IMR-90 (cell line): ENCODE measurements around the gene HRAS. TPM values are rescaled to one million over a fixed set of nuclear protein-coding genes. Genes with fewer than 3 reads are reported as not detected.

Source experiments
- ATAC-seq: fragments of 200-7000 bp; cut with Tn5 transposase; 2 replicates; pipeline ENCODE4 v1.9.1; 2020; ENCODE audit warnings: low read depth, mild to moderate bottlenecking, moderate library complexity
- BruUV-seq: library from RNA; stranded (reverse); fragments of 400-500 nt; replicated peaks from 2 replicates; lab custom pipeline; 2021; lab: Mats Ljungman, UMichigan
- CTCF ChIA-PET: fragments of 300-600 bp; formaldehyde crosslinking; extraction: SDS; loops from one replicate; lab custom pipeline; 2021; ENCODE audit warnings: antibody characterized with exemption; lab: Yijun Ruan, JAX
- POLR2A ChIA-PET: fragments of 300-600 bp; sonication (Branson Sonifier 250); formaldehyde crosslinking; loops from one replicate; lab custom pipeline; 2022; ENCODE audit warnings: antibody characterized with exemption; ENCODE audit not compliant: unreplicated experiment; lab: Charles Lee
- DNase-seq: peaks from one replicate; pipeline ENCODE4 v3.0.0; 2013
- H2AFZ ChIP-seq: replicated peaks from 2 replicates; pipeline ENCODE3; 2013; ENCODE audit warnings: low read length, mild to moderate bottlenecking; ENCODE audit not compliant: poor library complexity
- H2AK5ac ChIP-seq: 2 replicates; pipeline ENCODE4 v1.6.1; 2013; ENCODE audit warnings: low read depth, low read length, inconsistent platforms
- H2AK9ac ChIP-seq: replicated peaks from 2 replicates; pipeline ENCODE3; 2013; ENCODE audit warnings: mild to moderate bottlenecking, low read depth, low read length, moderate library complexity; ENCODE audit not compliant: poor library complexity
- H2BK120ac ChIP-seq: 2 replicates; pipeline ENCODE4 v1.6.1; 2013; ENCODE audit warnings: low read depth, low read length, inconsistent platforms
- H2BK15ac ChIP-seq: 3 replicates; pipeline ENCODE4 v1.6.1; 2013; ENCODE audit warnings: low read depth, low read length, inconsistent platforms
- H2BK20ac ChIP-seq: 2 replicates; pipeline ENCODE4 v1.6.1; 2013; ENCODE audit warnings: low read depth, mild to moderate bottlenecking, inconsistent platforms, low read length, moderate library complexity
- H2BK5ac ChIP-seq: 2 replicates; pipeline ENCODE4 v1.6.1; 2013; ENCODE audit warnings: mild to moderate bottlenecking, low read depth, low read length, inconsistent platforms; ENCODE audit not compliant: poor library complexity, severe bottlenecking
- H3K14ac ChIP-seq: replicated peaks from 2 replicates; pipeline ENCODE4 v1.6.1; 2013; ENCODE audit warnings: low read depth, low read length, inconsistent platforms
- H3K18ac ChIP-seq: 2 replicates; pipeline ENCODE4 v1.6.1; 2013; ENCODE audit warnings: low read depth, low read length, control low read depth
- H3K23ac ChIP-seq: 2 replicates; pipeline ENCODE4 v1.6.1; 2013; ENCODE audit warnings: low read depth, low read length, inconsistent platforms
- H3K27ac ChIP-seq: 2 replicates; pipeline ENCODE4 v1.5.1; 2013; ENCODE audit warnings: mild to moderate bottlenecking, control low read depth, low read length; ENCODE audit not compliant: insufficient read depth
- H3K27me3 ChIP-seq: 2 replicates; pipeline ENCODE4 v1.6.1; 2013; ENCODE audit warnings: low read length; ENCODE audit not compliant: control insufficient read depth, insufficient read depth
- H3K36me3 ChIP-seq: 2 replicates; pipeline ENCODE4 v1.6.1; 2013; ENCODE audit warnings: low read length, mixed read lengths; ENCODE audit not compliant: control insufficient read depth, insufficient read depth
- H3K4ac ChIP-seq: 2 replicates; pipeline ENCODE4 v1.6.1; 2013; ENCODE audit warnings: low read depth, low read length, inconsistent platforms
- H3K4me1 ChIP-seq: 2 replicates; pipeline ENCODE4 v1.6.1; 2013; ENCODE audit warnings: low read length, mixed read lengths; ENCODE audit not compliant: control insufficient read depth, insufficient read depth
- H3K4me2 ChIP-seq: 2 replicates; pipeline ENCODE4 v1.6.1; 2013; ENCODE audit warnings: low read depth, mild to moderate bottlenecking, control low read depth, low read length, moderate library complexity
- H3K4me3 ChIP-seq: 2 replicates; pipeline ENCODE4 v1.5.1; 2013; ENCODE audit warnings: low read depth, mild to moderate bottlenecking, control low read depth, low read length, moderate library complexity; ENCODE audit not compliant: insufficient read depth
- H3K56ac ChIP-seq: 2 replicates; pipeline ENCODE4 v1.6.1; 2013; ENCODE audit warnings: low read length, inconsistent platforms; ENCODE audit not compliant: insufficient read depth; ENCODE audit errors: extremely low read depth
- H3K79me1 ChIP-seq, 2 experiments: 2 replicates each; pipeline ENCODE4 v1.6.1; 2013; ENCODE audit warnings: low read length in 2 of 2, inconsistent platforms in 1 of 2, low read depth in 1 of 2
- H3K9ac ChIP-seq: 2 replicates; pipeline ENCODE4 v1.6.1; 2013; ENCODE audit warnings: low read depth, low read length, control low read depth
- H3K9me1 ChIP-seq: 2 replicates; pipeline ENCODE4 v1.6.1; 2013; ENCODE audit warnings: low read length, inconsistent platforms; ENCODE audit not compliant: insufficient read depth
- H3K9me3 ChIP-seq: 2 replicates; pipeline ENCODE4 v1.6.1; 2013; ENCODE audit warnings: low read length; ENCODE audit not compliant: control insufficient read depth, insufficient read depth
- H4K20me1 ChIP-seq: 2 replicates; pipeline ENCODE4 v1.6.1; 2013; ENCODE audit warnings: low read length, inconsistent platforms; ENCODE audit not compliant: insufficient read depth
- H4K5ac ChIP-seq: 2 replicates; pipeline ENCODE4 v1.6.1; 2013; ENCODE audit warnings: mild to moderate bottlenecking, low read depth, low read length, control low read depth
- H4K8ac ChIP-seq, 2 experiments: 2 replicates each; pipeline ENCODE4 v1.6.1; 2013; ENCODE audit warnings: low read depth in 2 of 2, low read length in 2 of 2, control low read depth in 1 of 2, inconsistent platforms in 1 of 2
- H4K91ac ChIP-seq: 2 replicates; pipeline ENCODE4 v1.6.1; 2013; ENCODE audit warnings: low read depth, low read length, inconsistent platforms; ENCODE audit not compliant: insufficient read depth
- MAFK ChIP-seq: IDR thresholded peaks from 2 replicates; pipeline ENCODE4 v1.6.1; 2012; ENCODE audit warnings: low read depth, low read length, improper control_type of control experiment
- MAZ ChIP-seq: IDR thresholded peaks from 2 replicates; pipeline ENCODE4 v1.6.1; 2012; ENCODE audit warnings: low read depth, mild to moderate bottlenecking, low read length, improper control_type of control experiment, moderate library complexity, borderline replicate concordance
- NFE2L2 ChIP-seq: fragments of 150-350 bp; IDR thresholded peaks from 2 replicates; pipeline ENCODE4 v1.6.1; 2016; ENCODE audit warnings: low read depth, mild to moderate bottlenecking, low read length
- POLR2A ChIP-seq: IDR thresholded peaks from 2 replicates; pipeline ENCODE4 v1.6.1; 2012; ENCODE audit warnings: mild to moderate bottlenecking, low read depth, low read length
- WGBS, 2 experiments: methylation state at CpG; one replicate each; pipeline versions ENCODE4 v1.1.5 to v1.1.7; 2013; ENCODE audit warnings: missing lambda C conversion rate in 2 of 2; ENCODE audit not compliant: insufficient read length in 1 of 2; ENCODE audit errors: extremely low coverage in 2 of 2; 5-methylcytosine and 5-hydroxymethylcytosine counted together
- dilution Hi-C: fragments of 300-500 bp; cut with HindIII; formaldehyde crosslinking; loops from one replicate; pipeline ENCODE4 v1.14.3; 2018; ENCODE audit warnings: low sequenced_read_pairs; ENCODE audit not compliant: unreplicated experiment
- in situ Hi-C: fragments of 300-500 bp; cut with MboI; formaldehyde crosslinking; loops from 3 replicates; pipeline ENCODE4 v1.14.3; 2019; ENCODE audit warnings: low sequenced_read_pairs, inconsistent platforms, mixed read lengths
- intact Hi-C: fragments of 100-400 bp; cut with micrococcal nuclease; formaldehyde crosslinking; loops from 2 replicates; pipeline ENCODE4 v1.10.0; 2022
- polyA plus RNA-seq, 3 experiments: library from polyadenylated mRNA; depleted of rRNA; stranded (reverse); fragments of >200 nt; gene quantifications; 2 replicates each; pipeline ENCODE4 v1.2.3, GENCODE V29; 2012; ENCODE audit warnings: low replicate concordance in 1 of 3
- total RNA-seq: library from RNA; depleted of rRNA; stranded (reverse); fragments of >200 nt; gene quantifications from 2 replicates; pipeline ENCODE4 v1.2.3, GENCODE V29; 2012
- TF ChIP-seq, protein P1 (sequence below): fragments of 150-350 bp; IDR thresholded peaks from 2 replicates; pipeline ENCODE4 v1.6.1; 2016; ENCODE audit warnings: low read depth, mild to moderate bottlenecking, low read length, moderate library complexity, borderline replicate concordance

HRAS gene
- total and polyA plus RNA-seq, 2 of the 4 experiments (the other 2 are of a cell fraction): 108 to 123 TPM

DNA sequence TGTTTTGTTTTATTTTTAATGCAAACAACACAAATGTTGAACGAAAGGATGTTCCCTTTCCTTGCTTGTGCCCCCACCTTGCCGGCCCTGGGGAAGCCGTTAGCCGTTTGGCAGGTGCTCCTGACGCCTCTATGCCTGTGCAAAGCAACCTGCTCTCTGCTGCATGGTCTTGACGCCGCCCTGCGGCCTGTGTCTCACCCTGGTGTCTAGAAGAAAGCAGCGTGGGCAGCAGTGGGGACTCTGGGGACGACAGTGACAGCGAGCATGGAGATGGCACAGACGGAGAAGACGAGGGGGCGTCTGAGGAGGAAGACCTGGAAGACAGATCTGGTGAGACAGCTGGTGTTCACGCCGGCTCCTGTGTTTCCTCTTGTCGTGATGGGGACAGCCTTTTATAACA is 46.4 kb upstream of the HRAS start:
- Histone ChIP-seq H2BK15ac (no peak overlapping the region), H3K4me1 (peaks cover 12% of the 10 kb centered on the region), H2AFZ (no peak overlapping the region), H3K14ac (no peak overlapping the region), H3K23ac (no peak overlapping the region), H4K8ac (no peak overlapping the region), H3K4me2 (no peak overlapping the region), H3K9me1 (peaks cover 27% of the 10 kb centered on the region), H3K27ac (no peak overlapping the region), H2AK5ac (no peak overlapping the region), H4K5ac (no peak overlapping the region), H2BK5ac (no peak overlapping the region), H4K91ac (no peak overlapping the region), H3K27me3 (no peaks in the 10 kb centered on the region), H3K18ac (no peak overlapping the region), H4K20me1 (peaks cover 83% of the 10 kb centered on the region), H3K36me3 (peaks cover 28% of the 10 kb centered on the region), H2BK20ac (no peak overlapping the region), H3K56ac (no peak overlapping the region), H3K9ac (no peak overlapping the region), H3K4me3 (no peak overlapping the region), H2BK120ac (no peak overlapping the region), H2AK9ac (no peak overlapping the region), H3K9me3 (no peaks in the 10 kb centered on the region), H3K79me1 (peaks cover 14 to 62% of the 10 kb centered on the region in 2 experiments), H3K4ac (no peak overlapping the region)
- in situ Hi-C loops (no loop called here), dilution Hi-C loops (no loop called here), intact Hi-C loops (no loop called here)
- TF ChIP-seq, protein P1, sequence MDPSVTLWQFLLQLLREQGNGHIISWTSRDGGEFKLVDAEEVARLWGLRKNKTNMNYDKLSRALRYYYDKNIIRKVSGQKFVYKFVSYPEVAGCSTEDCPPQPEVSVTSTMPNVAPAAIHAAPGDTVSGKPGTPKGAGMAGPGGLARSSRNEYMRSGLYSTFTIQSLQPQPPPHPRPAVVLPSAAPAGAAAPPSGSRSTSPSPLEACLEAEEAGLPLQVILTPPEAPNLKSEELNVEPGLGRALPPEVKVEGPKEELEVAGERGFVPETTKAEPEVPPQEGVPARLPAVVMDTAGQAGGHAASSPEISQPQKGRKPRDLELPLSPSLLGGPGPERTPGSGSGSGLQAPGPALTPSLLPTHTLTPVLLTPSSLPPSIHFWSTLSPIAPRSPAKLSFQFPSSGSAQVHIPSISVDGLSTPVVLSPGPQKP: no peak
- TF ChIP-seq POLR2A (no peak), MAFK (no peak), MAZ (no peak), NFE2L2 (no peak)
- DNase-seq: no peak
- BruUV-seq: no TSS peak
- ChIA-PET CTCF (no interaction called here), POLR2A (no interaction called here)
- WGBS, 2 experiments: 95% methylated on average over 9 of the region's 17 CpGs; no CpG with 5 or more reads in 1 of the 2 experiments
- no peak for ATAC-seq
